Measurements from ENCODE around the gene XPR1.
"Not testable (repeated sequence)": the region's sequence is repeated elsewhere in the genome, so short reads cannot be mapped to it uniquely, and the experiment has no call there.

The XPR1 gene

GRCh38 chr1:180779584-180779983, 147.8 kb downstream of the XPR1 start:
- no peak for DNase-seq

GRCh38 chr1:180781718-180782117, 149.9 kb downstream of the XPR1 start:
- no peak for DNase-seq

GRCh38 chr1:180785291-180785690, 153.5 kb downstream of the XPR1 start:
- no peak for DNase-seq

- DNase-seq: no peak
Observed at GRCh38 chr1:180785887-180786286, 154.1 kb downstream of the XPR1 start.

- DNase-seq: no peak
Observed at GRCh38 chr1:180786624-180787023, 154.8 kb downstream of the XPR1 start.

GRCh38 chr1:180787628-180788307, 155.9 kb downstream of the XPR1 start:
- no peak for DNase-seq

DNA sequence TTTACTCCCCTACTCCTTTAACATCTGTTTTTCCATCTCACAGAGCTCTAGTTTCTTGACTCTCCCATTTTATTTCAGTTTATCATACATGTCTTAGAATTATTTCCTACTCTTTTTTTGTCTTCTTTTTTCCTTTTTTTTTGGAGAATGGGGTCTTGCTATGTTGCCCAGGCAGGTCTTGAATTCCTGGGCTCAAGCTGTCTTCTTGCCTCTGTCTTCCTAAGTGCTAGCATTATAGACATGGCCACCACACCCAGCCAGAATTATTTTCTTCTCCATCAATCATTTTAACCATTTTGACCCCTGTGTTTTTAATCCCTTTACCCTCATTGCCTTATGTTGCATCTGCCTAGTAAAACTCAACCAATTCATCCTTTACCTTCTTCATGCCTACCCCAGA, 157.6 kb downstream of the XPR1 start:
- no peak for DNase-seq

DNA sequence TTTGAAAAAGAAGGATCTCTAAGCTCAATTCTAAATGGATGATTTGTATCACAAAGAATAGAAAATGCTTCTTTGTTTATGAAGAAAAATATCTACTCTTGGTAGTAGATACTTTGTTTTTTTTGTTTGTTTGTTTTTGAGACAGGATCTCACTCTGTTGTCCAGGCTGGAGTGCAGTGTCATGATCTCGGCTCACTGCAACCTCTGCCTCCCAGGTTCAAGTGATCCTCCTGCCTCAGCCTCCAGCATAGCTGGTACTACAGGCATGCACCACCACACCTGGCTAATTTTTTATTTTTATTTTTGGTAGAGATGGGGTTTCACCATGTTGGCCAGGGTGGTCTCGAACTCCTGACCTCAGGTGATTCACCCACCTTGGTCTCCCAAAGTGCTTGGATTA, 159.3 kb downstream of the XPR1 start:
- not testable (repeated sequence) for DNase-seq

DNA sequence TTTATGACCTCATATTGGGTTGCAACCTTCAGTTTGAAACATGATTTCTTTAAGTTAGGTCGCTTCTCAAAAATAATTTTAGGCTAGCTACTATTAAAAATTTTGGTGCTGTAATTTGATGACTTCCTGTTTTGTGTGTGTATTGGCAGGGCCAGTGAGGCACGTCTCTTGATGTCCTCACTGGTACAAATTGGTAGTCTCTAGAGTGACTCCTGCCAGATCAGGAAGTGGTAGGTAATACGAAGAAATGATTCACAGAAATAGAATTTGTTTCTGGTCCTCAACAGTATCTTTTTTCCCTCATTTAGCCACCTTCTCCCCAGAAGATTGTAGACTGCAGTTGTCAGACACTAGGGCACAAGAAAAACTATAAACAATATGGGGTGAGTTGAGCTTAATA, 160.0 kb downstream of the XPR1 start:
- no peak for DNase-seq

GRCh38 chr1:180793451-180793850, 161.6 kb downstream of the XPR1 start:
- no peak for DNase-seq

DNA sequence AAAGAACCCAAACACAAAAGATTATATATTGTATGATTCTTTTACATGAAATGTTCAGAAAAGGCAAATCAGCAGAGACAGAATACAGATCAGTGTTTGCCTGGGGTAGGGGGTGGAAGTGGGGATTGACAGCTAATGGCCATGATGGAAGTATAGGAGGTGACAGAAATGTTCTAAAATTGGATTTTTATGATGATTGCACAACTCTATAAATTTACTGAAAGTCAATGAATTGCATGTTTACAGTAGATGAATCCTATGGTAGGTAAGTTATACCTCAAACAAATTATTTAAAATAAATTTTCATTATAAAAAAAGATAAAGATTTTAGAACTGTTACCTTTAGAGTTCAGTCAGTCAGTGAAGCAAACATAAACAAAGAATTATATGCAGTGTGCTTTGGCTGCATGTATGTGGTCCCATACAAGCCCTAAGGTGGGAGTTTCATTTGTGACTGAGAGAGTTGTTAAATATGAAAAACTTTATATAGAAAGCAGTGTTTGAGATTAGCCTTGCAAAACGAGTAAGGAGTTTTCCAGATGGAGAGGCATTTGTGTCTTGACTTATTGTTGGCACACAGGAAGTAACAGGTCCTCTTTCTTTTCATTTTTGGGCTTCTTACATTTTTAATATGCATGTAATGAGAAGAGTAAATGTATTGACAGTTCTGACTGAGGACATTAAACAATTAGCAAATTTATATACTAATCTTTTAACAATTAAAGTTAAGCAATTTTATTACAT, 165.2 kb downstream of the XPR1 start:
- DNase-seq: no peak

GRCh38 chr1:180800945-180801344, 169.1 kb downstream of the XPR1 start:
- DNase-seq: no peak

GRCh38 chr1:180802813-180803212, 171.0 kb downstream of the XPR1 start:
- no peak for DNase-seq

DNA sequence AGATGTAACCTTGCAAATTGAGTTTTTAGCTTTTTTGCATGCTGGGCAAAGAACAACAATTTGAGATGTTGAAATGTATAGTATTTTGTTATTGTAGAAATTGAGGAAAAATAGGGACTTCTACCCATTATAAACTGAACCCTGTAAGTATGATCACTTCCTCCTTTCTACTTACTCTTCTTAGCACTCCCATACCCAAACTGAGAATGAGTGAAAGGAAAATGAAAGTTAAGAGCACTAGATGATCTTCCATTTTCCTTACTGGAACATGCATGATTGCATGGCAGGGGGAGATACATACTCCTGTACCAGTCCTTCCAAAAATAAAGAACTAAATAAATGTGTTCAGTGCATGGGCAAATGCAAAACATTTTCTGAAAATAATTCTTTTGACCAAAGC, 173.5 kb downstream of the XPR1 start:
- DNase-seq: no peak

GRCh38 chr1:180811298-180811697, 179.5 kb downstream of the XPR1 start:
- DNase-seq: no peak

- no peak for DNase-seq
Observed at GRCh38 chr1:180811886-180812285, 180.1 kb downstream of the XPR1 start.

- no peak for DNase-seq
Observed at GRCh38 chr1:180814258-180814657, 182.4 kb downstream of the XPR1 start.

DNA sequence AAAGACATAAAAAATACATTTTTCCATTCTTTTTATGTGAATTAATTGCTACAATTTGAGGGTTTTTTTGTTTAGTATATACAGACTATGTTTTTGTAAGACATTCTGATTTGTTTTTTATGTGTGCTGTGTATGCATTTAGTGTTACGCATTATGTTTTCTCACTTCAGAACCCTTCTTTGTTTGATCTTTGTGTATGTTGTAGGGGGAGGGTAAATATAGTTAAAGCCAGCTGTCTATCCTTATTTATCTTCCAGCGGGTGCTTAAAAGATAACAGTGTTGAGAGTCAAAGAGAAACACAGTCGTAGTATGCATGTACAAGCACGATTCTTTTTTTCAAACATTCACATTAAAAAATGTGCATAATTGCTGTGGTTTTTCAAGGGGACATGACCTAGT, 183.4 kb downstream of the XPR1 start:
- no peak for DNase-seq

DNA sequence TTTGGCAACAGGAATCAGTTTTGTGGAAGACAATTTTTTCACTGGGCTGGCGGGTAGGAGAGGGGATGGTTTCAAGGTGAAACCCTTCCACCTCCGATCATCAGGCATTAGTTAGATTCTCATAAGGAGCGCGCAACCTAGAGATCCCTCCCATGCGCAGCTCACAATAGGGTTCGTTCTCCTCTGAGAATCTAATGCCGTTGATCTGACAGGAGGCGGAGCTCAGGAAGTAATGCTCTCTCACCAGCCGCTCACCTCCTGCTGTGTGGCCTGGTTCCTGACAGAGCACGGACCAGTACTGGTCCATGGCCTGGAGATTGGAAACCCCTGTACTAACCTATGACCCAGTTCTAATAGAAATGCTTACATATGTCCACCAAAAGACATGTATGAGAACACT, 184.3 kb downstream of the XPR1 start:
- no peak for DNase-seq

- no peak for DNase-seq
Observed at GRCh38 chr1:180821970-180822369, 190.1 kb downstream of the XPR1 start.

- DNase-seq: not testable (repeated sequence)
Observed at GRCh38 chr1:180831507-180831906, 199.7 kb downstream of the XPR1 start.

- not testable (repeated sequence) for DNase-seq
Observed at GRCh38 chr1:180833180-180833579, 201.4 kb downstream of the XPR1 start.

- DNase-seq: no peak
Observed at GRCh38 chr1:180836449-180836848, 204.6 kb downstream of the XPR1 start.

DNA sequence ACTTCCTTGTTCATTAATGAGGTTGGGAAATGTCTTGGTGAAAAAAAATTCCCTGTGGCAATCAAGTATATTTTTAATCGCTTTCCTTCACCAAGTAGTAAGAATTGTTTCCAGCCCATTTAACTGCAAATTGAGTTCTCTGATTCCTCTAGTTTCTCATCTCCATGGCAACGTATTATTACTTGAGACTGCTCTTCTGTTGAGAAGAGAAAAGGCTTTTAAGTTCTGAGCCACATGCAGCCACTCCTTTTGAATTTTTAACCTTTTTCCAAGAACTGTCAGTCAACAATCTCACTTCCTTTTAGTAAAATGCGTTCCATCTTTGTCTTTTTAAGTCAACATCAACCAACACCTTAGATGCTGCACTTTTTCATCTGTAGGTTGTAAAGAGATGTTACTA, 205.2 kb downstream of the XPR1 start:
- no peak for DNase-seq
